ENCODE measurements around the gene EEF1AKMT3. TPM values are rescaled to one million over a fixed set of nuclear protein-coding genes. Genes with fewer than 3 reads are reported as not detected.

Gene EEF1AKMT3
- total and polyA plus RNA-seq, 9 of the 15 experiments (the other 6 are each of a cell fraction or from before 2014, with no cell fraction given): 4.1 to 17.2 (median 7.9) TPM

DNA sequence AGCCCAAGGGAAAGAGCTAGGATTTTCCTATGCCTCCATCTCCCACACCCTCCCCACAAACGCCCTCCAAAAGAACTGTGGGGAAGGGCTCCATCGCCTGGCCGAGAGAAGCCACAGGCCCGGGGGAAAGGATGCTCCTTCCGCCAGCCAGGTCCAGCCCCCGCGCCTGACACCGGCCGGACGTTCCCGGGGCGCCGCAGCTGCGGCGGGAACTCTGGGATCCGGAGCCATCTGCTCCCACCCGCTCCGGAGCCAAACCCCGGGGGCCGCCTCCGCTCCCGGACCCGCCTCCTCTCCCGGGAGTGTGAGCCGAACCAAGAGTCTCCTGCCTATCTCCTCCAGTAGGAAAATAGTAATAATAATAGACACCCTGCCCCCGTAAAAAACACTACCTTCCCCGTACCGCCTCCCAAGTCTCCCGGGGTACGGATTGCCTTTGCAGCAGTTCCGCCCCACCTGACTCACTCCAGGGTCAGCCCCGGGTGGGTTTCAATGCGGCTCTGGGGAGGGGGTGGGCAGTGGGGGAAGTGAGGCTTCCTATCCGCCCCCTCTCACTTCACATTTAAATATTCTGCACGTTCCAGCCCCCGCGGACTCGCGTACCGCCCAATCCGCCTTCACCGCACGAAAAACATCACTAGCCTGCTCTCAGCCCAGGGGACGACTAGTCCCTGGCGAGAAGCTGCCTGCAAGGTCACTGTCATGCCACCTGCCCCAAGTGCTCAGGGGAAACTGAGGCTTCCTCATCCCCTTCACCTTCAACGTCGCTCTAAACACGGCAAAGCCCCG, 36.3 kb upstream of the EEF1AKMT3 start (continued):
- TF ChIP-seq POU5F1 (IDR thresholded peaks at IDR 0.05; ENCODE audit: borderline replicate concordance, low read depth, low read length, partially characterized antibody) (no peak), SMARCB1 (IDR thresholded peaks at IDR 0.05; ENCODE audit: insufficient read length, low read depth) (no peak), SNRNP70 (optimal IDR thresholded peaks at IDR 0.05; ENCODE audit: low read depth, low read length) (no peak), ZNF695 (CRISPR knock-in tag; IDR thresholded peaks at IDR 0.05) (no peak), TRIM28 (IDR thresholded peaks at IDR 0.05) (no peak), PTBP1 (IDR thresholded peaks at IDR 0.05; ENCODE audit: low read depth, low read length) (no peak), PHB2 (IDR thresholded peaks at IDR 0.05; ENCODE audit: low read depth) (no peak), SREBF1 (IDR thresholded peaks at IDR 0.05; ENCODE audit: borderline replicate concordance, low read depth, low read length) (no peak), SRSF1 (IDR thresholded peaks at IDR 0.05; ENCODE audit: low read depth, low read length) (no peak), DPF2 (IDR thresholded peaks at IDR 0.05) (no peak), IFI16 (CRISPR knock-in tag; IDR thresholded peaks at IDR 0.05) (no peak), ZNF311 (CRISPR knock-in tag; IDR thresholded peaks at IDR 0.05) (no peak), LARP7 (IDR thresholded peaks at IDR 0.05) (no peak), PHF21A (IDR thresholded peaks at IDR 0.05; ENCODE audit: borderline replicate concordance, low read depth) (no peak), ZNF347 (CRISPR knock-in tag; IDR thresholded peaks at IDR 0.05; ENCODE audit: low read depth) (no peak), DIDO1 (tag; IDR thresholded peaks at IDR 0.05; ENCODE audit: low read depth) (no peak), FOXJ3 (CRISPR knock-in tag; IDR thresholded peaks at IDR 0.05) (no peak)
- TF ChIP-seq, protein P1, sequence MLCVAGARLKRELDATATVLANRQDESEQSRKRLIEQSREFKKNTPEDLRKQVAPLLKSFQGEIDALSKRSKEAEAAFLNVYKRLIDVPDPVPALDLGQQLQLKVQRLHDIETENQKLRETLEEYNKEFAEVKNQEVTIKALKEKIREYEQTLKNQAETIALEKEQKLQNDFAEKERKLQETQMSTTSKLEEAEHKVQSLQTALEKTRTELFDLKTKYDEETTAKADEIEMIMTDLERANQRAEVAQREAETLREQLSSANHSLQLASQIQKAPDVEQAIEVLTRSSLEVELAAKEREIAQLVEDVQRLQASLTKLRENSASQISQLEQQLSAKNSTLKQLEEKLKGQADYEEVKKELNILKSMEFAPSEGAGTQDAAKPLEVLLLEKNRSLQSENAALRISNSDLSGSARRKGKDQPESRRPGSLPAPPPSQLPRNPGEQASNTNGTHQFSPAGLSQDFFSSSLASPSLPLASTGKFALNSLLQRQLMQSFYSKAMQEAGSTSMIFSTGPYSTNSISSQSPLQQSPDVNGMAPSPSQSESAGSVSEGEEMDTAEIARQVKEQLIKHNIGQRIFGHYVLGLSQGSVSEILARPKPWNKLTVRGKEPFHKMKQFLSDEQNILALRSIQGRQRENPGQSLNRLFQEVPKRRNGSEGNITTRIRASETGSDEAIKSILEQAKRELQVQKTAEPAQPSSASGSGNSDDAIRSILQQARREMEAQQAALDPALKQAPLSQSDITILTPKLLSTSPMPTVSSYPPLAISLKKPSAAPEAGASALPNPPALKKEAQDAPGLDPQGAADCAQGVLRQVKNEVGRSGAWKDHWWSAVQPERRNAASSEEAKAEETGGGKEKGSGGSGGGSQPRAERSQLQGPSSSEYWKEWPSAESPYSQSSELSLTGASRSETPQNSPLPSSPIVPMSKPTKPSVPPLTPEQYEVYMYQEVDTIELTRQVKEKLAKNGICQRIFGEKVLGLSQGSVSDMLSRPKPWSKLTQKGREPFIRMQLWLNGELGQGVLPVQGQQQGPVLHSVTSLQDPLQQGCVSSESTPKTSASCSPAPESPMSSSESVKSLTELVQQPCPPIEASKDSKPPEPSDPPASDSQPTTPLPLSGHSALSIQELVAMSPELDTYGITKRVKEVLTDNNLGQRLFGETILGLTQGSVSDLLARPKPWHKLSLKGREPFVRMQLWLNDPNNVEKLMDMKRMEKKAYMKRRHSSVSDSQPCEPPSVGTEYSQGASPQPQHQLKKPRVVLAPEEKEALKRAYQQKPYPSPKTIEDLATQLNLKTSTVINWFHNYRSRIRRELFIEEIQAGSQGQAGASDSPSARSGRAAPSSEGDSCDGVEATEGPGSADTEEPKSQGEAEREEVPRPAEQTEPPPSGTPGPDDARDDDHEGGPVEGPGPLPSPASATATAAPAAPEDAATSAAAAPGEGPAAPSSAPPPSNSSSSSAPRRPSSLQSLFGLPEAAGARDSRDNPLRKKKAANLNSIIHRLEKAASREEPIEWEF (CRISPR knock-in tag; IDR thresholded peaks at IDR 0.05): no peak
- TF ChIP-seq, protein P2, sequence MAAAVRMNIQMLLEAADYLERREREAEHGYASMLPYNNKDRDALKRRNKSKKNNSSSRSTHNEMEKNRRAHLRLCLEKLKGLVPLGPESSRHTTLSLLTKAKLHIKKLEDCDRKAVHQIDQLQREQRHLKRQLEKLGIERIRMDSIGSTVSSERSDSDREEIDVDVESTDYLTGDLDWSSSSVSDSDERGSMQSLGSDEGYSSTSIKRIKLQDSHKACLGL (CRISPR knock-in tag; IDR thresholded peaks at IDR 0.05; ENCODE audit: borderline replicate concordance, poor library complexity, severe bottlenecking): no peak
- TF ChIP-seq, protein P3, sequence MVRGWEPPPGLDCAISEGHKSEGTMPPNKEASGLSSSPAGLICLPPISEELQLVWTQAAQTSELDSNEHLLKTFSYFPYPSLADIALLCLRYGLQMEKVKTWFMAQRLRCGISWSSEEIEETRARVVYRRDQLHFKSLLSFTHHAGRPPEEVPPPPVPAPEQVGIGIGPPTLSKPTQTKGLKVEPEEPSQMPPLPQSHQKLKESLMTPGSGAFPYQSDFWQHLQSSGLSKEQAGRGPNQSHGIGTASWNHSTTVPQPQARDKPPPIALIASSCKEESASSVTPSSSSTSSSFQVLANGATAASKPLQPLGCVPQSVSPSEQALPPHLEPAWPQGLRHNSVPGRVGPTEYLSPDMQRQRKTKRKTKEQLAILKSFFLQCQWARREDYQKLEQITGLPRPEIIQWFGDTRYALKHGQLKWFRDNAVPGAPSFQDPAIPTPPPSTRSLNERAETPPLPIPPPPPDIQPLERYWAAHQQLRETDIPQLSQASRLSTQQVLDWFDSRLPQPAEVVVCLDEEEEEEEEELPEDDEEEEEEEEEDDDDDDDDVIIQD (CRISPR knock-in tag; IDR thresholded peaks at IDR 0.05): no peak
- TF ChIP-seq, protein P4, sequence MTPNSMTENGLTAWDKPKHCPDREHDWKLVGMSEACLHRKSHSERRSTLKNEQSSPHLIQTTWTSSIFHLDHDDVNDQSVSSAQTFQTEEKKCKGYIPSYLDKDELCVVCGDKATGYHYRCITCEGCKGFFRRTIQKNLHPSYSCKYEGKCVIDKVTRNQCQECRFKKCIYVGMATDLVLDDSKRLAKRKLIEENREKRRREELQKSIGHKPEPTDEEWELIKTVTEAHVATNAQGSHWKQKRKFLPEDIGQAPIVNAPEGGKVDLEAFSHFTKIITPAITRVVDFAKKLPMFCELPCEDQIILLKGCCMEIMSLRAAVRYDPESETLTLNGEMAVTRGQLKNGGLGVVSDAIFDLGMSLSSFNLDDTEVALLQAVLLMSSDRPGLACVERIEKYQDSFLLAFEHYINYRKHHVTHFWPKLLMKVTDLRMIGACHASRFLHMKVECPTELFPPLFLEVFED (CRISPR knock-in tag; conservative IDR thresholded peaks at IDR 0.05): no peak

Measured in K562 (cell line).